GM10847 (cell line): Measurements from ENCODE around the gene FOXE3.

Experiments used
- POLR2A ChIP-seq: IDR thresholded peaks from 2 replicates; pipeline ENCODE4 v1.6.1; 2011; ENCODE audit not compliant: insufficient read length; ENCODE audit errors: extremely low read depth

Gene FOXE3

GRCh38 chr1:47399138-47399845 is 16.8 kb upstream of the FOXE3 start:
- no peak for TF ChIP-seq POLR2A

- TF ChIP-seq POLR2A, result no peak
Measured at GRCh38 chr1:47399846-47400155, 16.3 kb upstream of the FOXE3 start.

GRCh38 chr1:47401761-47402160 is 14.3 kb upstream of the FOXE3 start:
- TF ChIP-seq POLR2A, result no peak

GRCh38 chr1:47402591-47402990 is 13.5 kb upstream of the FOXE3 start:
- no peak for TF ChIP-seq POLR2A

GRCh38 chr1:47403321-47403910 is 12.7 kb upstream of the FOXE3 start:
- TF ChIP-seq POLR2A, result no peak

GRCh38 chr1:47405697-47406096 is 10.4 kb upstream of the FOXE3 start:
- TF ChIP-seq POLR2A, result no peak

- no peak for TF ChIP-seq POLR2A
Measured at GRCh38 chr1:47406966-47407365, 9.1 kb upstream of the FOXE3 start.

GRCh38 chr1:47407481-47407880 is 8.6 kb upstream of the FOXE3 start:
- TF ChIP-seq POLR2A, result no peak

GRCh38 chr1:47409311-47410067 is 6.6 kb upstream of the FOXE3 start:
- no peak for TF ChIP-seq POLR2A

- TF ChIP-seq POLR2A, result no peak
Measured at GRCh38 chr1:47410068-47410455, 6.0 kb upstream of the FOXE3 start.

GRCh38 chr1:47411436-47411835 is 4.6 kb upstream of the FOXE3 start:
- TF ChIP-seq POLR2A, result no peak

GRCh38 chr1:47412437-47412836 is 3.6 kb upstream of the FOXE3 start:
- TF ChIP-seq POLR2A, result no peak

- no peak for TF ChIP-seq POLR2A
Measured at GRCh38 chr1:47416319-47417169, 459 bp downstream of the FOXE3 start.

- no peak for TF ChIP-seq POLR2A
Measured at GRCh38 chr1:47417170-47418044, 1.3 kb downstream of the FOXE3 start.

GRCh38 chr1:47418122-47418521 is 2.0 kb downstream of the FOXE3 start:
- TF ChIP-seq POLR2A, result no peak

- TF ChIP-seq POLR2A, result no peak
Measured at GRCh38 chr1:47418681-47419325, 2.7 kb downstream of the FOXE3 start.
